AG20443 (cell line): Measurements from ENCODE around the gene CASK.

Experiments used
- DNase-seq: peaks from one replicate; pipeline ENCODE4 v3.0.0; 2012; ENCODE audit warnings: low spot score, mixed read lengths

The CASK gene

GRCh38 chrX:41923211-41923977 lies at the start of gene CASK:
TSS of gene CASK (minus strand) at chrX:41923554. CDS start at chrX:41922988, 566 bp downstream.
- DNase-seq = peak; percentile 96

DNA sequence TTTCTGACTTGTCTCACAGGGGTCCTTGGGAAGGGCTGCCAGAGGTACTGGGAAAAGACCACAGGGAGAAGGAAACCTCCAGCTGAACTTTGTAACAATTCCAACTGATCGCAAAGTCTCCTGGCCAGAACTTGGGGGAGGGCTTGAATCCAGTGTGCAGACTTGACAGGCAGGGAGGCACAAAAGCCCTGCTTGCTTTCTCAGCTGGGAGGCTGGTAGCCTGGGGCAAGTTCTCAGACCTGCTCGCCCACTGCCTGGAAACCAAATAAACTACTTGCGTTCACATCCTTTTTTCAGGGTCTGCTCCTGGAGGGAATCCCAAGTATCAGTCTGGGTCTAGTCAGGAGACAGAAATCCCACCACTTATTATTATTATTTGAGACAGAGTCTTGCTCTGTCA lies 48.0 kb upstream of the CASK start:
- DNase-seq = no peak

- DNase-seq = no peak
Measured at GRCh38 chrX:41970419-41970818, 47.1 kb upstream of the CASK start.

DNA sequence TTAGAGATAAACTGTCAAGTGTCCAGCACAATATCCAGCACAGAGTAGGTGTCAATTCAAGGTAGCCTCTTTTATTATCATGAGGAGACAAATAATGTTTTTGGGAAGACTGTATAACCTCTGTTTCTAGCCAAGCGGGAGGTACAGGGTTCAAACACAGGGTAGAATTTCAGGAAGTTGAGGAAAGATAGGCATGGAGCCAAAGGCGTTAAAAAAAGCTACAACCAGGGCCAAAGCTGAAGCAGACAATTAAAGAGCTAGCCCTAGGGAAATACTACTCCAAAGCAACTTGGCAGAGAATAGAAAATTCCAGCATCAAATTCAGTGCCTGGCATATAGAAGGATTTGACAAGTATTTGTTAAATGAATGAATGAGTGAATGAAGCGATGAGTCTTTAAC lies 40.0 kb upstream of the CASK start:
- no peak for DNase-seq

GRCh38 chrX:41960142-41960541 lies 36.8 kb upstream of the CASK start:
- no peak for DNase-seq

- no peak for DNase-seq
Measured at GRCh38 chrX:41958861-41959260, 35.5 kb upstream of the CASK start.

GRCh38 chrX:41956027-41956426 lies 32.7 kb upstream of the CASK start:
- DNase-seq = peak; percentile 33

- no peak for DNase-seq
Measured at GRCh38 chrX:41952102-41952501, 28.7 kb upstream of the CASK start.

GRCh38 chrX:41946989-41947612 lies 23.7 kb upstream of the CASK start:
- no peak for DNase-seq

GRCh38 chrX:41946235-41946634 lies 22.9 kb upstream of the CASK start:
- no peak for DNase-seq

GRCh38 chrX:41935832-41936231 lies 12.5 kb upstream of the CASK start:
- no peak for DNase-seq

DNA sequence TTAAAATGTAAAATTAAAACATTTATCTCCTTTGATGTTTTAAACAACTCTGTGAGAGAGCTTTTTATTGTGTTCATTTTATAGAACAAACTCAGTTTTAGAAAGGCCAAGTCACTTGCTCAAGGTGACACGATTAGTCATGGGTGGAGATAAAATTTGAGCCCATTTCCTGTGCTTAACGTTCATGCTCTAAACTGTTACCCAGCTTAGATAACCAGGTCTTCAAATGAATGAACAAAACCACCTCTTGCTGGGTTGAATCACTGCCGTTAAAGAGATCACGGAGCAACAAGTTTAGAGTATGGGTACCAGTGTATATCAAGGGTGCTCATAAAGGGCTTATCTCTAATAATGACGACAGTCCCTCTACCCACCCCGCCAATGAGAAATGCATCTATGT lies 10.2 kb upstream of the CASK start:
- DNase-seq = no peak

DNA sequence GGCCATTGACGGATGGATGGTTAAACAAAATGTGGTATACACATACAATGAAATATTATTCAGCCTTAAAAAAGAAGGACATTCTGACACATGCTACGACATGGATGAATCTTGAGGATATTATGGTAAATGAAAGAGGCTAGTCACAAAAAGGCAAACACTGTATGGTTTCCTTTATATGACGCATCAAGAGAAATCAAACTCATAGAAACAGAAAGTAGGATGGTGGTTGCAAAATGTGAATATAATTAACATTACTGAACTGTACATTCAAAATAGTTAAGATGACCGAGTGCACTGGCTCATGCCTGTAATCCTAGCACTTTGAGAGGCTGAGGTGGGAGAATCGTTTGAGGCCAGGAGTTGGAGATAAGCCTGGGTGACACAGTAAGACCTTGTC lies 9.5 kb upstream of the CASK start:
- no peak for DNase-seq

DNA sequence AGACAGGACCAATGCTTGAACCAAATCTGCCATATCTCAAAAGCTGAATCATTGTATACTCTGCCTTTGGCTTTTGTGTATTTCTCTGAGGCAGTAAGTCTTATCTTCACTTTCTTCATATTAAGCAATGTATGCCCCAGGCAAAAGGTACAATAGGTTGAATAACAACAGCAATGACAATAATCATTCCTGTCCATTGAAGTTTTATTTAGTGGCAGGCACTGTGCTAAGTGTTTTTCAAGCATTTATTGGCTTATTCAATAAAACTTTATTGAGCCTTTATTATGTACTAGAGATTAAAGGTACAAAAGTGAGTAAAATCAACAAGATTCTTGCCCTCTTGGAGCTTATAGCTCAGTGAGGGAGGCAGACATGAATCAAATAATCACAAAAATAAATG lies 8.2 kb upstream of the CASK start:
- DNase-seq = no peak

- peak; percentile 34 for DNase-seq
Measured at GRCh38 chrX:41923978-41924683, 777 bp upstream of the CASK start.

DNA sequence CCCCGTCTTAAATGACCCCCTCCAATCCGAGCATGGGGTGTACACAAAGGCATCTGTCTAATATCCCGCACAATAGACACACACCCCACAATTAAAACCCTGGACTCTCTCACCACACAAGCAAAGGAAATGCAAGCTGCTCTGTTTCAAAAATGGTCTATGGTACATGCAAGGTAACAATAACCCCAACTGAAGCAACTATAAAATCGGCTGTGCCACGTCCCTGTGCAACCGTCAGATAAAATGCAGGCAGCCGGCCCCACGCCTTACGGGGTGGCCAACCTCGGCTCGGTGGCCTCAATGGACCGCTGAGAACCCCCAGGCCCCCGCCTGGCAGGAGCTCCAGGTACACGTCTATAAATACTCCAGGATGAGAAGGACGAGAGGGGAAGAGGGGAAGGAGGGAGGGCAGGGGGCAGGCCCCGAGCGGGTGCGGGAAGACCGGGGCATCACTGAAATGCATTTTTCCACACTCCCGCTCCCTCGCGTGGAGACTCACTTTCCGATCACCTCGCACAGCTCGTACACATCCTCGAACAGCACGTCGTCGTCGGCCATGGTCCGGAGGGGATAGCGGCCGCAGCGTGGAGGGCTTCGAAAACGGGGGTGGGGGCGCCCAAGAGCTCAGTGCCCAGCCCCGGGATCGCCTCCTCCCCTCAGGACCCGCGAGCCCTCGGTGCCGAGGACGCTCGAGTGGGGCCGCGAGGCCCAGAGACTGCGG lies 763 bp downstream of the CASK start:
- DNase-seq = no peak

DNA sequence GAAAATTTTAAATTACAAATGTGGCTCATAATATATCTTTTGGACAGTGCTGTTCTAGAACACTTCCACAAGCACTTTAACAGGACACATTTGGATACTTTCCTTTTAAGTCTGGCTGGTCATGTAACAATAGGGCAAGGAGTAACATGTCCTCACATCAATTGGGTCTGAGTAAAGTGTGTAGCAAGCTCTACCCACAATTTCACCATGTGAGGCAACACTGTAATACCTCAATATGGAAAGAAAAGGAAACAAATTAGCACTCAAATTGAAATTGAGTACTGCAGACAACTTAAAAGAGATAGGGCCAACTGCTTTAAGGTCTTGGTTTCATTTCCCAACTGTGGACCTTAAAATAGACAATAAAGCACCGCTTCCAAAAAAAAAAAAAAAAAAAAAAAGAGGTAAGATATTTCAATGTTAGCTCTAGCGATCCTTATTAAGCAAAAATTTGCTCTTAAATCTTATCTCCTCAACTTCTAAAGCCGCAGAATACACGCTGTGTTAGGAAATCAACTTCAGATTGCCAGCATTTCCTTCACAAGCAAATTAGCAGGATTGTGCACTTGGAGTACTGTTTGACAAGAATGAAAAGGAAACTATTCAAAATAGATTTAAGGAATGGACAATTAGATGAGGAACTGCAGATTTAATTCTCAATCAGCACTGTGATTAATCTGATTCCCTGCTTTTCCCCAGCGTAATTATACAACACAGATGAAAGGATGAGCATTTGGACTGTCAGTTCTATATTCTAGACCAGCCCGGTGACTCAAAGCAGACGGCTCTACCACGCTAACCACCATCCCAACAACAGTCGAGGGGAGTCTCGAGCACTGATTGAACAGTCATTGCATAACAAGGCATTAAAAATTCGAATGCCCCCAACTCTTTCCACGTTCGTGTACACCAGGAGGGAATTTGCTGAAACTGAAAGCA lies 1.6 kb downstream of the CASK start:
- DNase-seq = peak; percentile 13

DNA sequence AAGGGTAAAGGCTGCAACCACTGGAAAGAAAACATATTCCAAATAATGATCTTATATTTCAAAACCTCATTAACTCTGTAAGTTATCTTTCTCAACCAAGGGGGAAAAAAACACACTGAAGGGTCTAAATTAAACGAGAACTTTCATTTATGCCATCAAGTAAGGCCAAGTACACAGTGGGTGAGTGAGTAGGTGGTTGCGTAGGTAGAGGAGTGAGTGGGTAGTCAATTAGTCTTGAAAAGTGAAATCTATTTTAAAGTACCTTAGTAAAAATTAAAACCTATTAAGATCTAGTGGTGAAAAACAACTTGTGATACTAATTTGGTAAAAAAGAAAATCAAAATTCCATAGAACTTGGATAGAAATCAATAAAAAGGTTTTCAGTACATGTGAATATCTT lies 3.5 kb downstream of the CASK start:
- DNase-seq = no peak

DNA sequence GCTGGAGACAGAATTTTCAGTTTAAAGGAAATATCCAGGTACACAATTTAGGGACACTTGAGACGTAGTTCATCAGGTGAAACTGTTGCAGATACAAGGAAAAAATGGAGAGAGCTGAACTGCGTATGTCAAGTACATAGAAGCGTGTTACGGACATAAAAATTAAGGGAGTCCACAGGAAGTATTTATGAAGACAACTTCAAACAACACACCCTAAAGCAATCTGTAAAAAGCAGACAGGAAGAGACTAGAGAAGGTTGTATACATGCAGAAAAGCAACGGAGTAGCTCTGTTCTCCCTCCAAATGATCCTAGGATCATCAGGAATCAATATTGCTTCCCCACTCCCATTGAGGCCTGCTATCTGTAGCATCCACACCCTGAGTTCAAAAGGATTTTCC lies 5.8 kb downstream of the CASK start:
- DNase-seq = no peak

GRCh38 chrX:41913476-41913875 lies 9.9 kb downstream of the CASK start:
- DNase-seq = no peak

GRCh38 chrX:41912923-41913322 lies 10.4 kb downstream of the CASK start:
- no peak for DNase-seq
